IMR-90 (cell line): Measurements from ENCODE around the gene COPS7B. TPM values are rescaled to one million over a fixed set of nuclear protein-coding genes. Genes with fewer than 3 reads are reported as not detected.

Experiments
- ATAC-seq: fragments of 200-7000 bp; cut with Tn5 transposase; 2 replicates; pipeline ENCODE4 v1.9.1; 2020; ENCODE audit warnings: low read depth, mild to moderate bottlenecking, moderate library complexity
- BruUV-seq: library from RNA; stranded (reverse); fragments of 400-500 nt; replicated peaks from 2 replicates; lab custom pipeline; 2021; lab: Mats Ljungman, UMichigan
- CTCF ChIA-PET: fragments of 300-600 bp; formaldehyde crosslinking; extraction: SDS; loops from one replicate; lab custom pipeline; 2021; ENCODE audit warnings: antibody characterized with exemption; lab: Yijun Ruan, JAX
- POLR2A ChIA-PET: fragments of 300-600 bp; sonication (Branson Sonifier 250); formaldehyde crosslinking; loops from one replicate; lab custom pipeline; 2022; ENCODE audit warnings: antibody characterized with exemption; ENCODE audit not compliant: unreplicated experiment; lab: Charles Lee
- DNase-seq: peaks from one replicate; pipeline ENCODE4 v3.0.0; 2013
- H2AFZ ChIP-seq: replicated peaks from 2 replicates; pipeline ENCODE3; 2013; ENCODE audit warnings: low read length, mild to moderate bottlenecking; ENCODE audit not compliant: poor library complexity
- H2AK5ac ChIP-seq: 2 replicates; pipeline ENCODE4 v1.6.1; 2013; ENCODE audit warnings: low read depth, low read length, inconsistent platforms
- H2AK9ac ChIP-seq: replicated peaks from 2 replicates; pipeline ENCODE3; 2013; ENCODE audit warnings: mild to moderate bottlenecking, low read depth, low read length, moderate library complexity; ENCODE audit not compliant: poor library complexity
- H2BK120ac ChIP-seq: 2 replicates; pipeline ENCODE4 v1.6.1; 2013; ENCODE audit warnings: low read depth, low read length, inconsistent platforms
- H2BK15ac ChIP-seq: 3 replicates; pipeline ENCODE4 v1.6.1; 2013; ENCODE audit warnings: low read depth, low read length, inconsistent platforms
- H2BK20ac ChIP-seq: 2 replicates; pipeline ENCODE4 v1.6.1; 2013; ENCODE audit warnings: low read depth, mild to moderate bottlenecking, inconsistent platforms, low read length, moderate library complexity
- H2BK5ac ChIP-seq: 2 replicates; pipeline ENCODE4 v1.6.1; 2013; ENCODE audit warnings: mild to moderate bottlenecking, low read depth, low read length, inconsistent platforms; ENCODE audit not compliant: poor library complexity, severe bottlenecking
- H3K14ac ChIP-seq: replicated peaks from 2 replicates; pipeline ENCODE4 v1.6.1; 2013; ENCODE audit warnings: low read depth, low read length, inconsistent platforms
- H3K18ac ChIP-seq: 2 replicates; pipeline ENCODE4 v1.6.1; 2013; ENCODE audit warnings: low read depth, low read length, control low read depth
- H3K23ac ChIP-seq: 2 replicates; pipeline ENCODE4 v1.6.1; 2013; ENCODE audit warnings: low read depth, low read length, inconsistent platforms
- H3K27ac ChIP-seq: 2 replicates; pipeline ENCODE4 v1.5.1; 2013; ENCODE audit warnings: mild to moderate bottlenecking, control low read depth, low read length; ENCODE audit not compliant: insufficient read depth
- H3K27me3 ChIP-seq: 2 replicates; pipeline ENCODE4 v1.6.1; 2013; ENCODE audit warnings: low read length; ENCODE audit not compliant: control insufficient read depth, insufficient read depth
- H3K36me3 ChIP-seq: 2 replicates; pipeline ENCODE4 v1.6.1; 2013; ENCODE audit warnings: low read length, mixed read lengths; ENCODE audit not compliant: control insufficient read depth, insufficient read depth
- H3K4ac ChIP-seq: 2 replicates; pipeline ENCODE4 v1.6.1; 2013; ENCODE audit warnings: low read depth, low read length, inconsistent platforms
- H3K4me1 ChIP-seq: 2 replicates; pipeline ENCODE4 v1.6.1; 2013; ENCODE audit warnings: low read length, mixed read lengths; ENCODE audit not compliant: control insufficient read depth, insufficient read depth
- H3K4me2 ChIP-seq: 2 replicates; pipeline ENCODE4 v1.6.1; 2013; ENCODE audit warnings: low read depth, mild to moderate bottlenecking, control low read depth, low read length, moderate library complexity
- H3K4me3 ChIP-seq: 2 replicates; pipeline ENCODE4 v1.5.1; 2013; ENCODE audit warnings: low read depth, mild to moderate bottlenecking, control low read depth, low read length, moderate library complexity; ENCODE audit not compliant: insufficient read depth
- H3K56ac ChIP-seq: 2 replicates; pipeline ENCODE4 v1.6.1; 2013; ENCODE audit warnings: low read length, inconsistent platforms; ENCODE audit not compliant: insufficient read depth; ENCODE audit errors: extremely low read depth
- H3K79me1 ChIP-seq, 2 experiments: 2 replicates each; pipeline ENCODE4 v1.6.1; 2013; ENCODE audit warnings: low read length in 2 of 2, inconsistent platforms in 1 of 2, low read depth in 1 of 2
- H3K9ac ChIP-seq: 2 replicates; pipeline ENCODE4 v1.6.1; 2013; ENCODE audit warnings: low read depth, low read length, control low read depth
- H3K9me1 ChIP-seq: 2 replicates; pipeline ENCODE4 v1.6.1; 2013; ENCODE audit warnings: low read length, inconsistent platforms; ENCODE audit not compliant: insufficient read depth
- H3K9me3 ChIP-seq: 2 replicates; pipeline ENCODE4 v1.6.1; 2013; ENCODE audit warnings: low read length; ENCODE audit not compliant: control insufficient read depth, insufficient read depth
- H4K20me1 ChIP-seq: 2 replicates; pipeline ENCODE4 v1.6.1; 2013; ENCODE audit warnings: low read length, inconsistent platforms; ENCODE audit not compliant: insufficient read depth
- H4K5ac ChIP-seq: 2 replicates; pipeline ENCODE4 v1.6.1; 2013; ENCODE audit warnings: mild to moderate bottlenecking, low read depth, low read length, control low read depth
- H4K8ac ChIP-seq, 2 experiments: 2 replicates each; pipeline ENCODE4 v1.6.1; 2013; ENCODE audit warnings: low read depth in 2 of 2, low read length in 2 of 2, control low read depth in 1 of 2, inconsistent platforms in 1 of 2
- H4K91ac ChIP-seq: 2 replicates; pipeline ENCODE4 v1.6.1; 2013; ENCODE audit warnings: low read depth, low read length, inconsistent platforms; ENCODE audit not compliant: insufficient read depth
- FOS ChIP-seq: fragments of 150-350 bp; IDR thresholded peaks from 2 replicates; pipeline ENCODE4 v1.6.1; 2016; ENCODE audit warnings: low read depth, low read length
- MAFK ChIP-seq: IDR thresholded peaks from 2 replicates; pipeline ENCODE4 v1.6.1; 2012; ENCODE audit warnings: low read depth, low read length, improper control_type of control experiment
- POLR2A ChIP-seq: IDR thresholded peaks from 2 replicates; pipeline ENCODE4 v1.6.1; 2012; ENCODE audit warnings: mild to moderate bottlenecking, low read depth, low read length
- RAD21 ChIP-seq: IDR thresholded peaks from 2 replicates; pipeline ENCODE4 v1.6.1; 2012; ENCODE audit warnings: low read length, improper control_type of control experiment
- RCOR1 ChIP-seq: IDR thresholded peaks from 2 replicates; pipeline ENCODE4 v1.6.1; 2012; ENCODE audit warnings: mild to moderate bottlenecking, low read length, improper control_type of control experiment; ENCODE audit not compliant: insufficient replicate concordance
- SMC3 ChIP-seq: fragments of 150-350 bp; IDR thresholded peaks from 2 replicates; pipeline ENCODE4 v1.6.1; 2016; ENCODE audit warnings: low read depth, mild to moderate bottlenecking, antibody characterized with exemption, low read length, moderate library complexity
- USF2 ChIP-seq: fragments of 150-350 bp; IDR thresholded peaks from 2 replicates; pipeline ENCODE4 v1.6.1; 2017; ENCODE audit warnings: mild to moderate bottlenecking, antibody characterized with exemption, low read length, low read depth
- WGBS, 2 experiments: methylation state at CpG; one replicate each; pipeline versions ENCODE4 v1.1.5 to v1.1.7; 2013; ENCODE audit warnings: missing lambda C conversion rate in 2 of 2; ENCODE audit not compliant: insufficient read length in 1 of 2; ENCODE audit errors: extremely low coverage in 2 of 2; 5-methylcytosine and 5-hydroxymethylcytosine counted together
- dilution Hi-C: fragments of 300-500 bp; cut with HindIII; formaldehyde crosslinking; loops from one replicate; pipeline ENCODE4 v1.14.3; 2018; ENCODE audit warnings: low sequenced_read_pairs; ENCODE audit not compliant: unreplicated experiment
- in situ Hi-C: fragments of 300-500 bp; cut with MboI; formaldehyde crosslinking; loops from 3 replicates; pipeline ENCODE4 v1.14.3; 2019; ENCODE audit warnings: low sequenced_read_pairs, inconsistent platforms, mixed read lengths
- intact Hi-C: fragments of 100-400 bp; cut with micrococcal nuclease; formaldehyde crosslinking; loops from 2 replicates; pipeline ENCODE4 v1.10.0; 2022
- microRNA-seq, 2 experiments: library from miRNA; stranded (forward) in 1 of 2; unstranded in 1 of 2; fragments of 10-50 nt in 1 of 2; fragments of <30 nt in 1 of 2; gene quantifications in 1 of 2; microRNA quantifications in 1 of 2; one replicate each; pipeline versions ENCODE3 to v1.1.0; 2013 to 2020; ENCODE audit not compliant: insufficient read depth in 1 of 2, insufficient read length in 1 of 2, unreplicated experiment in 1 of 2
- polyA plus RNA-seq, 3 experiments: library from polyadenylated mRNA; depleted of rRNA; stranded (reverse); fragments of >200 nt; gene quantifications; 2 replicates each; pipeline ENCODE4 v1.2.3, GENCODE V29; 2012; ENCODE audit warnings: low replicate concordance in 1 of 3
- small RNA-seq, 5 experiments: library from RNA; depleted of rRNA; stranded (forward); fragments of <200 nt; gene quantifications; one replicate each; pipeline ENCODE3, GENCODE V24; 2012
- total RNA-seq: library from RNA; depleted of rRNA; stranded (reverse); fragments of >200 nt; gene quantifications from 2 replicates; pipeline ENCODE4 v1.2.3, GENCODE V29; 2012; rRNA removed
- TF ChIP-seq, protein P1 (sequence below): fragments of 150-350 bp; IDR thresholded peaks from 2 replicates; pipeline ENCODE4 v1.6.1; 2016; ENCODE audit warnings: low read depth, mild to moderate bottlenecking, low read length, moderate library complexity, borderline replicate concordance

The COPS7B gene
- total and polyA plus RNA-seq, 2 of the 4 experiments (the other 2 are of a cell fraction), result 23.1 to 54.1 TPM

DNA sequence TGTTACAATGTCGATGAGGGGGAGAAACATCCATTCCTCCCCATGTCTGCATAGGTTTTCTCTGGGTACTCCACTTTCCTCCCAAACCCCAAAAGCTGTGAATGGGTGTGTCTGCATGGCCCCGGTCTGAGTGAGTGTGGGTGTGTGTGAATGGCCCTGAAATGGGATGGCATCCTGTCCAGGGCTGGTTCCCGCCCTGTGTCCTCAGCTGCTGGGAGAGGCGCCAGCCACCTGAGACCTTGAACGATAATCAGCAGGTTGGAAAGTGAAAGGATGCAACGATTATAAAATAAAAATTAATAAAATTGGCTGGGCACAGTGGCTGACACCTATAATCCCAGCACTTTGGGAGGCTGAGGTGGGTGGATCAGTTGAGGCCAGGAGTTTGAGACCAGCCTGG lies 70.7 kb downstream of the COPS7B start:
- WGBS, 2 experiments, result 86% methylated on average over 3 of the region's 6 CpGs; no CpG with 5 or more reads in 1 of the 2 experiments
- Histone ChIP-seq H3K14ac (no peak overlapping the region), H3K79me1 (no peaks in the 10 kb centered on the region), H3K56ac (no peak overlapping the region), H3K9ac (no peak overlapping the region), H2BK15ac (no peak overlapping the region), H2AK9ac (no peak overlapping the region), H2BK20ac (no peak overlapping the region), H3K4me3 (no peak overlapping the region), H3K4ac (no peak overlapping the region), H4K5ac (no peak overlapping the region), H3K4me2 (no peak overlapping the region), H3K18ac (no peak overlapping the region), H4K91ac (no peak overlapping the region), H4K20me1 (no peaks in the 10 kb centered on the region), H2BK120ac (no peak overlapping the region), H3K27me3 (peaks cover 10% of the 10 kb centered on the region), H2BK5ac (no peak overlapping the region), H3K27ac (no peak overlapping the region), H2AFZ (no peak overlapping the region), H3K23ac (no peak overlapping the region), H3K36me3 (no peaks in the 10 kb centered on the region), H2AK5ac (no peak overlapping the region), H3K9me3 (no peaks in the 10 kb centered on the region), H4K8ac (no peak overlapping the region), H3K4me1 (no peaks in the 10 kb centered on the region), H3K9me1 (no peaks in the 10 kb centered on the region)
- in situ Hi-C loops (no loop called here), intact Hi-C loops (no loop called here), dilution Hi-C loops (no loop called here)
- BruUV-seq, result no TSS peak
- no peak for ATAC-seq
- CTCF ChIA-PET, result no interaction called here
- TF ChIP-seq MAFK, result no peak
- no peak for TF ChIP-seq SMC3
- TF ChIP-seq USF2, result no peak
- TF ChIP-seq, protein P1, sequence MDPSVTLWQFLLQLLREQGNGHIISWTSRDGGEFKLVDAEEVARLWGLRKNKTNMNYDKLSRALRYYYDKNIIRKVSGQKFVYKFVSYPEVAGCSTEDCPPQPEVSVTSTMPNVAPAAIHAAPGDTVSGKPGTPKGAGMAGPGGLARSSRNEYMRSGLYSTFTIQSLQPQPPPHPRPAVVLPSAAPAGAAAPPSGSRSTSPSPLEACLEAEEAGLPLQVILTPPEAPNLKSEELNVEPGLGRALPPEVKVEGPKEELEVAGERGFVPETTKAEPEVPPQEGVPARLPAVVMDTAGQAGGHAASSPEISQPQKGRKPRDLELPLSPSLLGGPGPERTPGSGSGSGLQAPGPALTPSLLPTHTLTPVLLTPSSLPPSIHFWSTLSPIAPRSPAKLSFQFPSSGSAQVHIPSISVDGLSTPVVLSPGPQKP, result no peak
- no peak for TF ChIP-seq POLR2A
- TF ChIP-seq FOS, result no peak
- TF ChIP-seq RCOR1, result no peak
- TF ChIP-seq RAD21, result no peak
- no peak for DNase-seq
- POLR2A ChIA-PET, result no interaction called here

Small RNA genes within 50 kb of the gene (microRNA-seq; reads per million reads assigned to microRNA genes)
- gene AC073476.4 (ENCODE audit: insufficient read depth, insufficient read length), result not detected

Small RNA genes within 50 kb of the gene (small RNA-seq; reads per million reads assigned to genes)
- gene AC073476.4, result 0 reads per million in 5 experiments

Other genes starting within 250 kb of the COPS7B start
- not detected in 2 replicates for gene TEX44, start 193.6 kb upstream of the COPS7B start, total RNA-seq
- gene TEX44, start 193.6 kb upstream of the COPS7B start, polyA plus RNA-seq (2012; rRNA removed), result not detected in 2 replicates
- gene PTMA, start 77.9 kb upstream of the COPS7B start, total RNA-seq, result 380 and 776 TPM in 2 replicates
- 647 and 742 TPM in 2 replicates for gene PTMA, start 77.9 kb upstream of the COPS7B start, polyA plus RNA-seq (2012; rRNA removed)
- gene PDE6D, start 5.2 kb upstream of the COPS7B start, total RNA-seq, result 13.6 and 13.8 TPM in 2 replicates
- gene PDE6D, start 5.2 kb upstream of the COPS7B start, polyA plus RNA-seq (2012; rRNA removed), result 24.3 and 24.7 TPM in 2 replicates
- 0.28 and 0.36 TPM in 2 replicates for gene NPPC, start 140.0 kb downstream of the COPS7B start, total RNA-seq
- gene NPPC, start 140.0 kb downstream of the COPS7B start, polyA plus RNA-seq (2012; rRNA removed), result 0.22 and 0.55 TPM in 2 replicates
- gene DIS3L2, start 175.3 kb downstream of the COPS7B start, total RNA-seq, result 16.7 and 19.2 TPM in 2 replicates
- gene DIS3L2, start 175.3 kb downstream of the COPS7B start, polyA plus RNA-seq (2012; rRNA removed), result 14.7 and 15.8 TPM in 2 replicates